ENCODE results near the gene TIMP1.

TIMP1 gene

DNA sequence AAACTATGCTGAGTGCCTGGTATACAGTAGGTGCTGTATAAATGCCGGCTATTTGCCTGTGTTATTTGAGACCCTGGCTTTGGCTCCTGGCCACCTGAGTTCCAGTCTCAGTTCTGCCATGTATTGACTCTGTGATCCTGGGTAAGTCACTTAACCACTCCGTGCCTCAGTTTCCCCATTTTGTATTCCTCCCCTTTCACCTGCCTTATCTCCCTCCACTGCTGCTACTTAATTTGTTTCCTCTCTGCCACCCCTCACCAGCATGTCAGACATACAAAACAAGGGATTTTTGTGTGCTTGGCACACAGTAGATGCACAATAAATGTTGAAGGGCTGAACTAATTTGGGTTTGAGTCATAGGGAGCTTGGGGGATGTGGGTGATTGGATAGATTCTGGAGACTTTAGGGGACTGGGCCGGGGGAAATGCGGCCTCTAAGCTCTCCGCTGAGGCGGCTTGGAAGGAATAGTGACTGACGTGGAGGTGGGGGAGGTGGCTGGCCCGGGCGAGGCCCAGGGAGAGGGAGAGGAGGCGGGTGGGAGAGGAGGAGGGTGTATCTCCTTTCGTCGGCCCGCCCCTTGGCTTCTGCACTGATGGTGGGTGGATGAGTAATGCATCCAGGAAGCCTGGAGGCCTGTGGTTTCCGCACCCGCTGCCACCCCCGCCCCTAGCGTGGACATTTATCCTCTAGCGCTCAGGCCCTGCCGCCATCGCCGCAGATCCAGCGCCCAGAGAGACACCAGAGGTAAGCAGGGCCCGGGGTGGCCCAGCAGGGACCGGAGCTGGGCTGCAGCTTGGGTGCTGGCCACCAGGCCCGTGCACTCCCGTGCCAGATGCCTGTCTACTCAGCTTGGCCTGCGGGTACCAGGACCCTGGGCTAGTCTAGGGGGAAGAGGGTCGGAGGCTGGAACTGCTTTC is at the start of gene TIMP1:
Gene TIMP1, plus strand, starts transcription at position 706 of the 917 bp plus-strand sequence. CDS start 980 bp downstream, outside the sequence.
- peak within 1 kb of the TSS; percentile 69 for H3K4me3 ChIP-seq (ENCODE audit: low read depth, low read length)

DNA sequence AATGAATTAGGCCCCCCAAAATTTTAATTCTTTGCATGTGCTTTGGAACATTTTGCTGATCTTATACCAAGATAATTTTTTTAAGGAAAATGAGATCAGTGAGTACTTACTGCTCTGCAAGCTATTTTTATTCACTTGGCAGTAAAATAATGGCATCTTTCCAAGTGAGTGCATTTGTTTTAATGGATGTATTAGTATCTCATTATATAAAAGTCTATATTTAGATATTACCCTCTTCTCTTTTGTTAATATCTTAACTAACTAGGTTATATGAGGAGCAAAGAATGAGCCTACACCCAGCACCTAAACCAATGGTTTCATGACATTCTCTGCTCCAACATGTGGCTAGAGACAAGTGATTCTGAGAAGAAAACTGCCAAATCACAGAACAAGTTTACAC is 42.4 kb upstream of the TIMP1 start:
- no peak overlapping the region for H3K4me3 ChIP-seq (ENCODE audit: low read depth, low read length)
- DNase-seq (ENCODE audit: low read depth), result no peak

More for the DNA sequence above, at the start of gene TIMP1:
- DNase-seq (ENCODE audit: low read depth), result peak; percentile 84

- no peak overlapping the region for H3K4me3 ChIP-seq (ENCODE audit: low read depth, low read length)
- peak; percentile 74 for DNase-seq (ENCODE audit: low read depth)
Observed at GRCh38 chrX:47540754-47541538, 41.3 kb upstream of the TIMP1 start.

DNA sequence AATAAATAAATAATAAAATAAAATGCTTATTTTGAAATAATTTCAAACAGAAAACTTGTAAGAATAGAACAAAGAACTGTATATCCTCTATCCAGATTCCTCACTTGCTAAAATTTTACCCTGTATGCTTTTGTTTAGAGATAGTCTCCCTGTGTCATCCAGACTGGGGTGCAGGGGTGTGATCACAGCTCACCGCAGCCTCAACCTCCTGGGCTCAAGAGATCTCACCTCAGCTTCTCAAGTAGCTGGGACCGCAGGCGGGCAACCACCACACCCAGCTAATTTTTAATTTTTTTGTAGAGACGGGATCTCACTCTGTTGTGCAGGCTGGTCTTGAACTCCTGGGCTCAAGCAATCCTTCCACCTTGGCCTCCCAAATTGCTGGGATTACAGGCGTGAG is 38.7 kb upstream of the TIMP1 start:
- H3K4me3 ChIP-seq (ENCODE audit: low read depth, low read length), result no peak overlapping the region
- DNase-seq (ENCODE audit: low read depth), result no peak

- H3K4me3 ChIP-seq (ENCODE audit: low read depth, low read length), result peak overlapping the region; percentile 49
- peak; percentile 83 for DNase-seq (ENCODE audit: low read depth)
Observed at GRCh38 chrX:47556045-47556623, 26.1 kb upstream of the TIMP1 start.

DNA sequence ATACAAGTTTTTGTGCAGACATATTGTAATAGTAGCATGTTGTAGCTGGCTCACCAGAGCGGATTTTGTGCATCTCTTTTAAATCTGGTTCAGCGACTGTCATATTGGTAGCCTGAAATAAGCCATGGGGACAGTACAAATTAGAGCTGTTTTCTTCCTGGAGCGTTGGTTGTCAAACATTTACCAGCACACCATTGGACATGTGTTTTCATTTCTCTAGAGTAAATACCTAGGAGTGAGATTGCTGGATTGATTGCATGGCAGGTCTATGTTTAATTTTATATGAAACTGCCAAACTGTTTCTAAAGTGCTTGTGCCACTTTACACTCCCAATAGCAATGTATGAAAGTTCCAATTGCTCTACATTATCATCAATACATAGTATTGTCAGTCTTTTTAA is 23.8 kb upstream of the TIMP1 start:
- DNase-seq (ENCODE audit: low read depth), result no peak
- no peak overlapping the region for H3K4me3 ChIP-seq (ENCODE audit: low read depth, low read length)

DNA sequence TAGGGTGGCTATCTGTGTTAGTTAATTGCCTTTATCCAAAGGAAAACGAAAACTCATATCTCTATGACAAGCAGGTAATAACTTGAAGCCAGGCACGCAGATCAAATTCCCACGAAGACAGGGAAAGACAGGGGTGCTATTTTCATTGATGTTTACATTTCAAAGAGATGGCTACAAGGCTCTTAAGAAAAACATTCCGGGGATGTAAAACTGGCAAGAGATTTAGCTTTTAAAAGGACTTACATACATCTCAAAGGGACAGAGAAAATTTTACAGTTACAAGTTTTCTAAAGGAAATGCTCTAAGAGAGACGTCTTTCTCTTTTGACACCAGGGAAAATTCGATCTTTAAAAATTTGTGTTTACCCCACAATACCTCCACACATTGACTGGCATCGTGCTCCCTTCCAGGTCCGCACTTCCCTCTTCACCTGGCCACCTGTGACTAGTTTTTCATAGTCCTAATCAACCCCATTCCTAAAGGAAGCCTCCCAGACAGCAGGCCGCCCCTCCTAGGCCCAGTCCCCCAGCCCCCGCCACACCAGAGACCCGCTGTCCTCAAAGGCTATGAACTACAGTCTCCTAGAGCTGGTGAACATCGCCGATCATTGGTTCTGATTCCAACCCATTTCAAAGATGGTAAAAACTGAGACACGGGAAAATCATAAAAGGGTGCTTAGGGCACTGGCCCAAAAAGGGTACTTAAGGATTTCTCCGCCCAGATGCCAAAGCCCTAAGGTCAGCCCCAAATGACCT is 21.9 kb upstream of the TIMP1 start:
- DNase-seq (ENCODE audit: low read depth), result no peak
- H3K4me3 ChIP-seq (ENCODE audit: low read depth, low read length), result peak overlapping the region; percentile 66

DNA sequence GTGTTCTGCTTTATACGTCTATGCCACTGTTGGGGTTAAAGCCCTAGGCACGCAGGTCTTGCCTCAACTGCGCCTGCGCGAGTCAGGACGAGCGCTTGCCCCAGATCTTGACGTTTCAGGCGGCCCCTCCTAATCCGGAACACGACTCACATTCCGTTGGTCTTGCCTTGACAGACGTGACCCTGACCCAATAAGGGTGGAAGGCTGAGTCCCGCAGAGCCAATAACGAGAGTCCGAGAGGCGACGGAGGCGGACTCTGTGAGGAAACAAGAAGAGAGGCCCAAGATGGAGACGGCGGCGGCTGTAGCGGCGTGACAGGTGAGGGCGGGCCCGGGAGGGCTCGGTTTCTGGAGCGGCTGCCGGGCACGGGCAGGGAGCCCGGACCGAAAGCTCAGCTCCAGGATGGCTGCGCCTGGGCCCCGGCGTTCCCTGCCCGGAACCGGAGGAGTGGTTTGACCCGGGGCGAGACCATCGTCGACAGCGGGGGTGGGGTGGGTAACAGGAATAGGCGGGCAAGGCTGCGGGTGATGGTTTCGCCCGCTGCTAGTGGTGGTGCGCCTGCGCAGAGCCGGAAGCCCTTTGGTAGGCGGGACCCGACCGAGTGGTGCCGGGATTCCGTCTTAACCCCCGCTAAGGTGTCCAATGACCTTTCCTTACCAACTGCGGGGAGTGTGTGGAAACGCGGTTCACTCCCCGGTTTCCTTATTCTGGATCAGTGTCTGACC is 21.1 kb upstream of the TIMP1 start, which contains the start of gene ARAF:
Gene ARAF, plus strand, starts transcription at position 272 of the 725 bp plus-strand sequence. CDS start 1,763 bp downstream, outside the sequence.
- peak; percentile 97 for DNase-seq (ENCODE audit: low read depth)
- peak within 1 kb of the TSS; percentile 66 for H3K4me3 ChIP-seq (ENCODE audit: low read depth, low read length)

- DNase-seq (ENCODE audit: low read depth), result no peak
- peak overlapping the region; percentile 66 for H3K4me3 ChIP-seq (ENCODE audit: low read depth, low read length)
Observed at GRCh38 chrX:47561659-47562151, 20.5 kb upstream of the TIMP1 start.

DNA sequence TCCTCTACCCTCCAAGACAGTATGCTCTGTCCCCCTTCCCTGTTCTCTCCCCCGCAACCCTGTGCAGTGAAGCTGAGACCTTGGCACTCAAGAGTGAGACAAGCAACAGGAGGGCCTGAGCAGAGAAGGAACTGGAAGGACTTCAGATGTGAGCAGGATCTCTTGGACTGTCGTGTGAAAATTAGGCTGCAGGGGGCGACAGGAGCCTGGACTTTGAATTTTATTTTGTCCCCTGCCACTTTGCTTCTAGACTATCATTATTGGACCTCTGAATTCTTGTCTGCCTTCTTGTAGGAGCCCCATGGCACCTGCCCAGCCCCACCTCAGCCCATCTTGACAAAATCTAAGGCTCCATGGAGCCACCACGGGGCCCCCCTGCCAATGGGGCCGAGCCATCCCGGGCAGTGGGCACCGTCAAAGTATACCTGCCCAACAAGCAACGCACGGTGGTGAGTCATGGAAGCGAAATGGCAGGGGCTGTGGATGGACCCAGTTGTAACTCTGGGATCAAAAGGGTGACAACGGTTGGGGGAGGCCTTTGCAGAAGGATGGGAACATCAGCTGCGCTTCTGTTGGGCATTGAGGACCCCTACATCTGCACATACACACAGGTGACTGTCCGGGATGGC is 19.5 kb upstream of the TIMP1 start:
- no peak for DNase-seq (ENCODE audit: low read depth)
- no peak overlapping the region for H3K4me3 ChIP-seq (ENCODE audit: low read depth, low read length)

GRCh38 chrX:47563801-47564315 is 18.4 kb upstream of the TIMP1 start:
- no peak overlapping the region for H3K4me3 ChIP-seq (ENCODE audit: low read depth, low read length)
- no peak for DNase-seq (ENCODE audit: low read depth)

DNA sequence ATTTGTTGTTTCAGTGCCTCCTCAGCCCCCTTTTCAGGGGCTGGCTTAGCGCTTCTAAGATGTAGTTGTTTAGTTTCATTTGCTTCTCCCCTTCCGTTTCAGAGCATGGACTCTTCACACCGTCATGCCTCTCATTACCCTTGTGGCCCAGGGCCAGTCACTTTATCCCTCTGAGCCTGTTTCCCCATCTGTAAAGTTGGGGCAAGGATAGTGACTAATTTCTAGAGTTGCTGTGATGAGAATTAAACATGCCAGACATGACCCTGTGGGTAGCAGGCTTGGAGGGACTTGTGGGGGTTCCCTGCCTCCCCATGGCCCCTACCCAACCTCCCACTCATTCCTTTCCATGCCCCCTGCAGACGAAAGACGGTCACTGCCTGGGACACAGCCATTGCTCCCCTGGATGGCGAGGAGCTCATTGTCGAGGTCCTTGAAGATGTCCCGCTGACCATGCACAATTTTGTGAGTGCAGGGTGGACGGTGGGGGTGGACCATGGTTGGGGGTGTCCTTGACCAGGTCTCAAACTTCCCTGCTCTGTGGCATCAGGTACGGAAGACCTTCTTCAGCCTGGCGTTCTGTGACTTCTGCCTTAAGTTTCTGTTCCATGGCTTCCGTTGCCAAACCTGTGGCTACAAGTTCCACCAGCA is 17.7 kb upstream of the TIMP1 start:
- no peak overlapping the region for H3K4me3 ChIP-seq (ENCODE audit: low read depth, low read length)
- no peak for DNase-seq (ENCODE audit: low read depth)

GRCh38 chrX:47566841-47567240 is 15.4 kb upstream of the TIMP1 start:
- H3K4me3 ChIP-seq (ENCODE audit: low read depth, low read length), result no peak overlapping the region
- DNase-seq (ENCODE audit: low read depth), result no peak

DNA sequence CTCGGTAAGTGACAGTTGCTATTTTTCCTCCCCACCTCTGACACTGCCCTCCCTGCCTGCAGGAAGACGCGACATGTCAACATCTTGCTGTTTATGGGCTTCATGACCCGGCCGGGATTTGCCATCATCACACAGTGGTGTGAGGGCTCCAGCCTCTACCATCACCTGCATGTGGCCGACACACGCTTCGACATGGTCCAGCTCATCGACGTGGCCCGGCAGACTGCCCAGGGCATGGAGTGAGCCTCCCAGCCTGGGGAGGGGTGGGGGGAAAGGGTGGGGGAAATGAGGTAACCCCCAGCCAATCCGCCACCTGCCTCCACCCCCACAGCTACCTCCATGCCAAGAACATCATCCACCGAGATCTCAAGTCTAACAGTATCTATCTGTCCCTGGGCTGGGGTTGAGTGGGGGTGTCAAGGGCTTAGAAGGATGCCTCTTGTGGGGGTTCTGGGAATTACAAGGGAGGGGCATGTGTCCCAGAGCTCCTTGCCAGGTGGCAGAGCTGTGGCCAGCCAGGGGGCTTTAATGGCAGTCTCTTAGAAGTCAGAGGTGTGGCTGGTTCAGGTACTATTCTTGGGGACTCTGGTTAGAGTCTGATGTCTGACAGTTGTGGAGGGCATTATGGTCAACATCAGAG is 13.5 kb upstream of the TIMP1 start:
- H3K4me3 ChIP-seq (ENCODE audit: low read depth, low read length), result no peak overlapping the region
- no peak for DNase-seq (ENCODE audit: low read depth)

DNA sequence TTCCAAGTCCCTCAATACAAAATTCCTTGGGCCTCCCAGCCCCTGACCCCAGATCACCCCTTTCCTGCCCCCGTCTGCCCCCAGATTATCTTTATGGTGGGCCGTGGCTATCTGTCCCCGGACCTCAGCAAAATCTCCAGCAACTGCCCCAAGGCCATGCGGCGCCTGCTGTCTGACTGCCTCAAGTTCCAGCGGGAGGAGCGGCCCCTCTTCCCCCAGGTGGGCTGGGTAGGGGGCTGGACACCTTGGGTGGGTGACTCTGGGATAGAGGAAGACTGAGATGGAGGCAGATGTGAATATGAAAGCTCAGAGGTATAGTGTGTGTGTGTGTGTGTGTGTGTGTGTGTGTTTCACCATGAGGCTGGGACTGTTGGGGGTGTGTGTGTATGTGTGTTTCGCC is 11.4 kb upstream of the TIMP1 start:
- DNase-seq (ENCODE audit: low read depth), result no peak

DNA sequence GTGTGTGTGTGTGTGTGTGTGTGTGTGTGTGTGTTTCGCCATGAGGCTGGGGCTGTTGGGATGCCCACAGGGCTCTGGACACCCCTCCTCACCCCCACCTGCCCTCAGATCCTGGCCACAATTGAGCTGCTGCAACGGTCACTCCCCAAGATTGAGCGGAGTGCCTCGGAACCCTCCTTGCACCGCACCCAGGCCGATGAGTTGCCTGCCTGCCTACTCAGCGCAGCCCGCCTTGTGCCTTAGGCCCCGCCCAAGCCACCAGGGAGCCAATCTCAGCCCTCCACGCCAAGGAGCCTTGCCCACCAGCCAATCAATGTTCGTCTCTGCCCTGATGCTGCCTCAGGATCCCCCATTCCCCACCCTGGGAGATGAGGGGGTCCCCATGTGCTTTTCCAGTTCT is 11.0 kb upstream of the TIMP1 start:
- no peak overlapping the region for H3K4me3 ChIP-seq (ENCODE audit: low read depth, low read length)
- DNase-seq (ENCODE audit: low read depth), result no peak

More for the DNA sequence above, 11.4 kb upstream of the TIMP1 start:
- no peak overlapping the region for H3K4me3 ChIP-seq (ENCODE audit: low read depth, low read length)

DNA sequence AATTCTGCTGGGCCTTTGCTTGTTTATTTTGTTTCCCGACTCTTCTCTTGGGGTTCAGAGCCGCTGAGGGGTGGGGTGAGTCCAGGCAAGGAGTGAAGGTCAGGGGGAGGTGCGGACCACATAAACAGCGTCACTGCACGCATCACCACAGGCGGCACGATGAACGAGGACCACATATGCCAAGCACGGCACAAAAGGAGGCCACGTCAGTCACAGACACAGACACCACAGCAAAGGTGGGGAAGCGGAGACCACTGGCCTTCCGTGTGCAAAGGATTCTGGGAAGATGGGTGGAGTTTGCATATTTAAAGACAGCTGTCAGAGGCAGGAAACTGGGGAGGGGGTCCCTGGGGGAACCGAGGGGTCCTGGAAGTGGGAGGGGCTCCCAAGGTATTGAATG is 10.3 kb upstream of the TIMP1 start:
- H3K4me3 ChIP-seq (ENCODE audit: low read depth, low read length), result no peak overlapping the region
- DNase-seq (ENCODE audit: low read depth), result no peak
